ENCODE data around the gene HINT1.
A peak's percentile ranks its signal among the peaks of the same experiment; 100 is the strongest.

HINT1 gene

GRCh38 chr5:131112424-131112823 lies 52.6 kb downstream of the HINT1 start:
- no peak for DNase-seq

- DNase-seq, result no peak
Measured at GRCh38 chr5:131110256-131110594, 54.8 kb downstream of the HINT1 start.

- peak; percentile 6 for DNase-seq
Measured at GRCh38 chr5:131109540-131110255, 55.4 kb downstream of the HINT1 start.

Measured in right kidney (tissue), 1 donor.